K562 (cell line): ENCODE data around the gene TMEM120B. TPM values are rescaled to one million over a fixed set of nuclear protein-coding genes. Genes with fewer than 3 reads are reported as not detected.

ENCODE experiments used
- BMI1 ChIP-seq: fragments of 150-350 bp; IDR thresholded peaks from 2 replicates; pipeline ENCODE4 v1.6.1; 2014; ENCODE audit warnings: low read length
- CTBP1 ChIP-seq: fragments of 450-650 bp; IDR thresholded peaks from 2 replicates; pipeline ENCODE4 v1.6.1; 2016; ENCODE audit warnings: borderline replicate concordance
- HDAC2 ChIP-seq: fragments of 450-650 bp; IDR thresholded peaks from 2 replicates; pipeline ENCODE4 v1.6.1; 2016; ENCODE audit warnings: mild to moderate bottlenecking
- LCOR ChIP-seq: sonication (generic); formaldehyde crosslinking; IDR thresholded peaks from 2 replicates; pipeline ENCODE4 v1.8.0; 2022; ENCODE audit warnings: mild to moderate bottlenecking, missing genetic modification reagents
- MEF2A ChIP-seq: IDR thresholded peaks from 2 replicates; pipeline ENCODE4 v1.6.1; 2011; ENCODE audit warnings: low read depth, mild to moderate bottlenecking, low read length, moderate library complexity; ENCODE audit not compliant: control insufficient read depth
- PML ChIP-seq: IDR thresholded peaks from 2 replicates; pipeline ENCODE4 v1.6.1; 2012; ENCODE audit warnings: low read length, inconsistent platforms
- POLR2B ChIP-seq: fragments of 450-650 bp; IDR thresholded peaks from 2 replicates; pipeline ENCODE4 v1.6.1; 2018; ENCODE audit warnings: low read depth; ENCODE audit not compliant: partially characterized antibody
- SOX6 ChIP-seq: fragments of 450-650 bp; IDR thresholded peaks from 2 replicates; pipeline ENCODE4 v1.6.1; 2014; ENCODE audit warnings: mild to moderate bottlenecking
- TAF1 ChIP-seq: IDR thresholded peaks from 2 replicates; pipeline ENCODE4 v1.6.1; 2011; ENCODE audit warnings: mild to moderate bottlenecking, low read length, moderate library complexity; ENCODE audit not compliant: insufficient read depth, control insufficient read depth, severe bottlenecking; ENCODE audit errors: extremely low read depth
- TAF9B ChIP-seq: fragments of 450-650 bp; IDR thresholded peaks from 2 replicates; pipeline ENCODE4 v1.6.1; 2018; ENCODE audit warnings: mild to moderate bottlenecking; ENCODE audit not compliant: partially characterized antibody
- polyA plus RNA-seq, 8 experiments: library from polyadenylated mRNA; depleted of rRNA in 4 of 8; stranded (reverse) in 5 of 8; unstranded in 3 of 8; fragments of >200 nt; fragmentation: Nextera tagmentation in 2 of 8; fragmentation: Illumina TruSeq in 1 of 8; extraction: Ambion mirVana in 2 of 8; extraction: Trizol in 1 of 8; gene quantifications; 2 replicates each; pipeline versions ENCODE4 v1.2.1 to v1.2.3, GENCODE V29; 2011 to 2014; ENCODE audit warnings: inconsistent platforms in 1 of 8, missing spikeins in 1 of 8
- total RNA-seq, 7 experiments: library from RNA; depleted of rRNA in 6 of 7; stranded (reverse); fragments of >200 nt in 6 of 7; fragmentation: Illumina TruSeq in 2 of 7; extraction: Trizol in 2 of 7; gene quantifications; 2 replicates each; pipeline versions ENCODE4 v1.2.1 to v1.2.3, GENCODE V29; 2011 to 2021; ENCODE audit warnings: low replicate concordance in 1 of 7
- TF ChIP-seq, protein P1 (sequence below): fragments of 450-650 bp; IDR thresholded peaks from 2 replicates; pipeline ENCODE4 v1.6.1; 2016; ENCODE audit warnings: mild to moderate bottlenecking, moderate library complexity
- TF ChIP-seq, protein P2 (sequence below): sonication (generic); formaldehyde crosslinking; IDR thresholded peaks from 2 replicates; pipeline ENCODE4 v1.8.0; 2023; ENCODE audit warnings: mild to moderate bottlenecking, missing genetic modification reagents

Gene TMEM120B
- total and polyA plus RNA-seq, 9 of the 15 experiments (the other 6 are each of a cell fraction or from before 2014, with no cell fraction given) = 1.7 to 18.6 (median 7.4) TPM

DNA sequence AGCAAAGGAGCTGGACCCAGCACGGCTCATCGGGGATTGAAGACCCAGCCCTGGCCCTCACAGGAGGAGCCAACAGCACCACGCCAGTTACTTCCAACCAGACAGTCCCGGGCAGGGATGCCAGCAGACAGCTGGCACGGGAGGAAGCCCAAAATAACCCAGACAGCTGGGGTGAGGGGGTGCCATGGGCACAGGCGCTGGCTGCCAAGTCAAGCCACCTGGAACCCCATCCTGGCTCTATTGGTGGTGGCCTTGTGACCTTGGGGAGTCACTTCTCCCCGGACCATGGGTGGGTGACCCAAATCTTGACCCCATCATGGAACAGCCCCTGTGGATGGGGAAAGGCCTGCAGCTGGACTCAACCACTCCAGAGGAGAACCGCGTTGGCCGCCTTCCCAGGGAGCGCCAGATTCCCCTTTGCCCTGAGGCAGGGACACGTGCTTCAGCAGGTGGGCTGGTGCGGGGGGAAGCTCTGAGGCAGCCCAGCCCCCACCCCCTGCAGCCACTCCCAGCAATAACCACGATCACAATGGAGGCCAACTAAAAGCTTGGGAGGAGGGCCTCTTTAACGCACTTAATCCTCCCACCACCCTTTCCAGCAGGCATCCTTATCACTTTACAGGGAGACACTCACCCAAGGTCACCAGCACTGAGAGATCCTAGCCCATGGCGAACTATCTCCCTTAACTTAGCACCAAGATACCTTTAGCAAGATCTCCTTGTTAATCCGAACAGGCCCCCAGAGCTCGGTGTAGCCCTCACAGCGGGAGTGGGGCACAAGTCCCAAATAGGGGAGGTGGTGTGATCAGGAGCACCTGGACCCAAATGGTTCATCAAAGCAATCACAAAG lies 85.6 kb downstream of the TMEM120B start (continued):
- TF ChIP-seq, protein P1, sequence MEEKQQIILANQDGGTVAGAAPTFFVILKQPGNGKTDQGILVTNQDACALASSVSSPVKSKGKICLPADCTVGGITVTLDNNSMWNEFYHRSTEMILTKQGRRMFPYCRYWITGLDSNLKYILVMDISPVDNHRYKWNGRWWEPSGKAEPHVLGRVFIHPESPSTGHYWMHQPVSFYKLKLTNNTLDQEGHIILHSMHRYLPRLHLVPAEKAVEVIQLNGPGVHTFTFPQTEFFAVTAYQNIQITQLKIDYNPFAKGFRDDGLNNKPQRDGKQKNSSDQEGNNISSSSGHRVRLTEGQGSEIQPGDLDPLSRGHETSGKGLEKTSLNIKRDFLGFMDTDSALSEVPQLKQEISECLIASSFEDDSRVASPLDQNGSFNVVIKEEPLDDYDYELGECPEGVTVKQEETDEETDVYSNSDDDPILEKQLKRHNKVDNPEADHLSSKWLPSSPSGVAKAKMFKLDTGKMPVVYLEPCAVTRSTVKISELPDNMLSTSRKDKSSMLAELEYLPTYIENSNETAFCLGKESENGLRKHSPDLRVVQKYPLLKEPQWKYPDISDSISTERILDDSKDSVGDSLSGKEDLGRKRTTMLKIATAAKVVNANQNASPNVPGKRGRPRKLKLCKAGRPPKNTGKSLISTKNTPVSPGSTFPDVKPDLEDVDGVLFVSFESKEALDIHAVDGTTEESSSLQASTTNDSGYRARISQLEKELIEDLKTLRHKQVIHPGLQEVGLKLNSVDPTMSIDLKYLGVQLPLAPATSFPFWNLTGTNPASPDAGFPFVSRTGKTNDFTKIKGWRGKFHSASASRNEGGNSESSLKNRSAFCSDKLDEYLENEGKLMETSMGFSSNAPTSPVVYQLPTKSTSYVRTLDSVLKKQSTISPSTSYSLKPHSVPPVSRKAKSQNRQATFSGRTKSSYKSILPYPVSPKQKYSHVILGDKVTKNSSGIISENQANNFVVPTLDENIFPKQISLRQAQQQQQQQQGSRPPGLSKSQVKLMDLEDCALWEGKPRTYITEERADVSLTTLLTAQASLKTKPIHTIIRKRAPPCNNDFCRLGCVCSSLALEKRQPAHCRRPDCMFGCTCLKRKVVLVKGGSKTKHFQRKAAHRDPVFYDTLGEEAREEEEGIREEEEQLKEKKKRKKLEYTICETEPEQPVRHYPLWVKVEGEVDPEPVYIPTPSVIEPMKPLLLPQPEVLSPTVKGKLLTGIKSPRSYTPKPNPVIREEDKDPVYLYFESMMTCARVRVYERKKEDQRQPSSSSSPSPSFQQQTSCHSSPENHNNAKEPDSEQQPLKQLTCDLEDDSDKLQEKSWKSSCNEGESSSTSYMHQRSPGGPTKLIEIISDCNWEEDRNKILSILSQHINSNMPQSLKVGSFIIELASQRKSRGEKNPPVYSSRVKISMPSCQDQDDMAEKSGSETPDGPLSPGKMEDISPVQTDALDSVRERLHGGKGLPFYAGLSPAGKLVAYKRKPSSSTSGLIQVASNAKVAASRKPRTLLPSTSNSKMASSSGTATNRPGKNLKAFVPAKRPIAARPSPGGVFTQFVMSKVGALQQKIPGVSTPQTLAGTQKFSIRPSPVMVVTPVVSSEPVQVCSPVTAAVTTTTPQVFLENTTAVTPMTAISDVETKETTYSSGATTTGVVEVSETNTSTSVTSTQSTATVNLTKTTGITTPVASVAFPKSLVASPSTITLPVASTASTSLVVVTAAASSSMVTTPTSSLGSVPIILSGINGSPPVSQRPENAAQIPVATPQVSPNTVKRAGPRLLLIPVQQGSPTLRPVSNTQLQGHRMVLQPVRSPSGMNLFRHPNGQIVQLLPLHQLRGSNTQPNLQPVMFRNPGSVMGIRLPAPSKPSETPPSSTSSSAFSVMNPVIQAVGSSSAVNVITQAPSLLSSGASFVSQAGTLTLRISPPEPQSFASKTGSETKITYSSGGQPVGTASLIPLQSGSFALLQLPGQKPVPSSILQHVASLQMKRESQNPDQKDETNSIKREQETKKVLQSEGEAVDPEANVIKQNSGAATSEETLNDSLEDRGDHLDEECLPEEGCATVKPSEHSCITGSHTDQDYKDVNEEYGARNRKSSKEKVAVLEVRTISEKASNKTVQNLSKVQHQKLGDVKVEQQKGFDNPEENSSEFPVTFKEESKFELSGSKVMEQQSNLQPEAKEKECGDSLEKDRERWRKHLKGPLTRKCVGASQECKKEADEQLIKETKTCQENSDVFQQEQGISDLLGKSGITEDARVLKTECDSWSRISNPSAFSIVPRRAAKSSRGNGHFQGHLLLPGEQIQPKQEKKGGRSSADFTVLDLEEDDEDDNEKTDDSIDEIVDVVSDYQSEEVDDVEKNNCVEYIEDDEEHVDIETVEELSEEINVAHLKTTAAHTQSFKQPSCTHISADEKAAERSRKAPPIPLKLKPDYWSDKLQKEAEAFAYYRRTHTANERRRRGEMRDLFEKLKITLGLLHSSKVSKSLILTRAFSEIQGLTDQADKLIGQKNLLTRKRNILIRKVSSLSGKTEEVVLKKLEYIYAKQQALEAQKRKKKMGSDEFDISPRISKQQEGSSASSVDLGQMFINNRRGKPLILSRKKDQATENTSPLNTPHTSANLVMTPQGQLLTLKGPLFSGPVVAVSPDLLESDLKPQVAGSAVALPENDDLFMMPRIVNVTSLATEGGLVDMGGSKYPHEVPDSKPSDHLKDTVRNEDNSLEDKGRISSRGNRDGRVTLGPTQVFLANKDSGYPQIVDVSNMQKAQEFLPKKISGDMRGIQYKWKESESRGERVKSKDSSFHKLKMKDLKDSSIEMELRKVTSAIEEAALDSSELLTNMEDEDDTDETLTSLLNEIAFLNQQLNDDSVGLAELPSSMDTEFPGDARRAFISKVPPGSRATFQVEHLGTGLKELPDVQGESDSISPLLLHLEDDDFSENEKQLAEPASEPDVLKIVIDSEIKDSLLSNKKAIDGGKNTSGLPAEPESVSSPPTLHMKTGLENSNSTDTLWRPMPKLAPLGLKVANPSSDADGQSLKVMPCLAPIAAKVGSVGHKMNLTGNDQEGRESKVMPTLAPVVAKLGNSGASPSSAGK = peak; percentile 53
- TF ChIP-seq CTBP1 = peak; percentile 43; the same call in 1 of the 2 replicates
- TF ChIP-seq, protein P2, sequence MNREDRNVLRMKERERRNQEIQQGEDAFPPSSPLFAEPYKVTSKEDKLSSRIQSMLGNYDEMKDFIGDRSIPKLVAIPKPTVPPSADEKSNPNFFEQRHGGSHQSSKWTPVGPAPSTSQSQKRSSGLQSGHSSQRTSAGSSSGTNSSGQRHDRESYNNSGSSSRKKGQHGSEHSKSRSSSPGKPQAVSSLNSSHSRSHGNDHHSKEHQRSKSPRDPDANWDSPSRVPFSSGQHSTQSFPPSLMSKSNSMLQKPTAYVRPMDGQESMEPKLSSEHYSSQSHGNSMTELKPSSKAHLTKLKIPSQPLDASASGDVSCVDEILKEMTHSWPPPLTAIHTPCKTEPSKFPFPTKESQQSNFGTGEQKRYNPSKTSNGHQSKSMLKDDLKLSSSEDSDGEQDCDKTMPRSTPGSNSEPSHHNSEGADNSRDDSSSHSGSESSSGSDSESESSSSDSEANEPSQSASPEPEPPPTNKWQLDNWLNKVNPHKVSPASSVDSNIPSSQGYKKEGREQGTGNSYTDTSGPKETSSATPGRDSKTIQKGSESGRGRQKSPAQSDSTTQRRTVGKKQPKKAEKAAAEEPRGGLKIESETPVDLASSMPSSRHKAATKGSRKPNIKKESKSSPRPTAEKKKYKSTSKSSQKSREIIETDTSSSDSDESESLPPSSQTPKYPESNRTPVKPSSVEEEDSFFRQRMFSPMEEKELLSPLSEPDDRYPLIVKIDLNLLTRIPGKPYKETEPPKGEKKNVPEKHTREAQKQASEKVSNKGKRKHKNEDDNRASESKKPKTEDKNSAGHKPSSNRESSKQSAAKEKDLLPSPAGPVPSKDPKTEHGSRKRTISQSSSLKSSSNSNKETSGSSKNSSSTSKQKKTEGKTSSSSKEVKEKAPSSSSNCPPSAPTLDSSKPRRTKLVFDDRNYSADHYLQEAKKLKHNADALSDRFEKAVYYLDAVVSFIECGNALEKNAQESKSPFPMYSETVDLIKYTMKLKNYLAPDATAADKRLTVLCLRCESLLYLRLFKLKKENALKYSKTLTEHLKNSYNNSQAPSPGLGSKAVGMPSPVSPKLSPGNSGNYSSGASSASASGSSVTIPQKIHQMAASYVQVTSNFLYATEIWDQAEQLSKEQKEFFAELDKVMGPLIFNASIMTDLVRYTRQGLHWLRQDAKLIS (CRISPR knock-in tag) = peak; percentile 69; the same call in 1 of the 2 replicates
- TF ChIP-seq LCOR (CRISPR knock-in tag) = 0 out of 2 replicates have a peak, but pooled peaks have one; percentile 38
- peak; percentile 14; the same call in 1 of the 2 replicates for TF ChIP-seq SOX6
- no peak for TF ChIP-seq POLR2B
- TF ChIP-seq BMI1 = no peak
- TF ChIP-seq MEF2A = no peak
- no peak for TF ChIP-seq TAF9B
- TF ChIP-seq HDAC2 = peak; percentile 14; the same call in 1 of the 2 replicates
- peak; percentile 46 for TF ChIP-seq TAF1
- TF ChIP-seq PML = 0 out of 2 replicates have a peak, but pooled peaks have one; percentile 21
